Measurements from ENCODE around the gene RAD51B. TPM values are rescaled to one million over a fixed set of nuclear protein-coding genes. Genes with fewer than 3 reads are reported as not detected.
"Not testable (repeated sequence)": the region's sequence is repeated elsewhere in the genome, so short reads cannot be mapped to it uniquely, and the experiment has no call there.

Gene RAD51B
- total RNA-seq, 1 experiment from 2014 or later: 23.3 TPM

- Histone ChIP-seq H3K27ac (ENCODE audit: low read depth, low read length, poor library complexity, severe bottlenecking) (no peak overlapping the region), H3K4me1 (ENCODE audit: insufficient read depth, low read length, poor library complexity, severe bottlenecking) (no peaks in the 10 kb centered on the region), H3K9me3 (ENCODE audit: low read depth, low read length, poor library complexity, severe bottlenecking) (no peaks in the 10 kb centered on the region), H3K4me3 (ENCODE audit: low read depth, low read length, poor library complexity, severe bottlenecking) (no peak overlapping the region), H3K27me3 (replicated peaks; ENCODE audit: insufficient read depth, low read depth, low read length, poor library complexity) (no peaks in the 10 kb centered on the region), H3K36me3 (ENCODE audit: insufficient read depth, low read length, poor library complexity, severe bottlenecking) (no peaks in the 10 kb centered on the region)
- POLR2A ChIA-PET (ENCODE audit: low non-redundant PET): interaction anchor here (0.6 kb wide), 1 partner anchor 117 kb away, joined by 4 read pairs; no protein-coding TSS in a partner anchor
- BruUV-seq (replicated peaks): no TSS peak
- intact Hi-C loops (cut with micrococcal nuclease; ENCODE audit: unreplicated experiment): no loop called here
- no peak for DNase-seq (ENCODE audit: low spot score)
- no peak for TF ChIP-seq CTCF (conservative IDR thresholded peaks at IDR 0.05; ENCODE audit: low read depth, low read length)
- no peak for TF ChIP-seq EZH2 (IDR thresholded peaks at IDR 0.05; ENCODE audit: borderline replicate concordance, low read depth, low read length, poor library complexity, severe bottlenecking)
- CTCF ChIA-PET: no interaction called here
Measured at GRCh38 chr14:68217791-68218340, 398.3 kb downstream of the RAD51B start.

GRCh38 chr14:68219407-68219806, 399.8 kb downstream of the RAD51B start:
- TF ChIP-seq EZH2 (IDR thresholded peaks at IDR 0.05; ENCODE audit: borderline replicate concordance, low read depth, low read length, poor library complexity, severe bottlenecking): no peak
- 0 out of 2 replicates have a peak, but pooled peaks have one; percentile 17 for TF ChIP-seq CTCF (conservative IDR thresholded peaks at IDR 0.05; ENCODE audit: low read depth, low read length)
- Histone ChIP-seq H3K9me3 (ENCODE audit: low read depth, low read length, poor library complexity, severe bottlenecking) (no peaks in the 10 kb centered on the region), H3K4me3 (ENCODE audit: low read depth, low read length, poor library complexity, severe bottlenecking) (no peak overlapping the region), H3K27ac (ENCODE audit: low read depth, low read length, poor library complexity, severe bottlenecking) (no peak overlapping the region), H3K27me3 (replicated peaks; ENCODE audit: insufficient read depth, low read depth, low read length, poor library complexity) (no peaks in the 10 kb centered on the region), H3K4me1 (ENCODE audit: insufficient read depth, low read length, poor library complexity, severe bottlenecking) (peaks cover 2% of the 10 kb centered on the region), H3K36me3 (ENCODE audit: insufficient read depth, low read length, poor library complexity, severe bottlenecking) (no peaks in the 10 kb centered on the region)
- BruUV-seq (replicated peaks): no TSS peak
- POLR2A ChIA-PET (ENCODE audit: low non-redundant PET): no interaction called here
- CTCF ChIA-PET: no interaction called here
- no peak for DNase-seq (ENCODE audit: low spot score)
- intact Hi-C loops (cut with micrococcal nuclease; ENCODE audit: unreplicated experiment): no loop called here

- H3K27me3 ChIP-seq (replicated peaks; ENCODE audit: insufficient read depth, low read depth, low read length, poor library complexity); POLR2A ChIA-PET (ENCODE audit: low non-redundant PET); CTCF ChIA-PET; H3K36me3 ChIP-seq (ENCODE audit: insufficient read depth, low read length, poor library complexity, severe bottlenecking); H3K27ac ChIP-seq (ENCODE audit: low read depth, low read length, poor library complexity, severe bottlenecking); BruUV-seq (replicated peaks); H3K9me3 ChIP-seq (ENCODE audit: low read depth, low read length, poor library complexity, severe bottlenecking); H3K4me3 ChIP-seq (ENCODE audit: low read depth, low read length, poor library complexity, severe bottlenecking); intact Hi-C loops (cut with micrococcal nuclease; ENCODE audit: unreplicated experiment); H3K4me1 ChIP-seq (ENCODE audit: insufficient read depth, low read length, poor library complexity, severe bottlenecking); DNase-seq (ENCODE audit: low spot score): not testable (repeated sequence)
Measured at GRCh38 chr14:68221046-68221445, 401.5 kb downstream of the RAD51B start.

DNA sequence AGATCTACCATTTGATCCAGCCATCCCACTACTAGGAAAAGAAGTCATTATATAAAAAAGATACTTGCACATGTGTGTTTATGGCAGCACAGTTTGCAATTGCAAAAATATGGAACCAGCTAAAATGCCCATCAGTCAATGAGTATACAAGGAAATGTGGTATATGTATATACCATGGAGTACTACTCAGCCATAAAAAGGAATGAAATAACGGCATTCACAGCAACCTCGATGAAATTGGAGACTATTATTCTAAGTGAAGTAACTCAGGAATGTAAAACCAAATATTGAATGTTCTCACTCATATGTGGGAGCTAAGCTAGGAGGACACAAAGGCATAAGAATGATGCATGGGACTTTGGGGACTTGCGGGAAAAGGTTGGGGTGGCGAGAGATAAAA, 402.6 kb downstream of the RAD51B start:
- DNase-seq (ENCODE audit: low spot score): no peak
- TF ChIP-seq EZH2 (IDR thresholded peaks at IDR 0.05; ENCODE audit: borderline replicate concordance, low read depth, low read length, poor library complexity, severe bottlenecking) (no peak), CTCF (conservative IDR thresholded peaks at IDR 0.05; ENCODE audit: low read depth, low read length) (no peak)
- Histone ChIP-seq H3K27ac (ENCODE audit: low read depth, low read length, poor library complexity, severe bottlenecking) (no peak overlapping the region), H3K9me3 (ENCODE audit: low read depth, low read length, poor library complexity, severe bottlenecking) (no peaks in the 10 kb centered on the region), H3K36me3 (ENCODE audit: insufficient read depth, low read length, poor library complexity, severe bottlenecking) (no peaks in the 10 kb centered on the region), H3K27me3 (replicated peaks; ENCODE audit: insufficient read depth, low read depth, low read length, poor library complexity) (no peaks in the 10 kb centered on the region), H3K4me1 (ENCODE audit: insufficient read depth, low read length, poor library complexity, severe bottlenecking) (peaks cover 2% of the 10 kb centered on the region), H3K4me3 (ENCODE audit: low read depth, low read length, poor library complexity, severe bottlenecking) (no peak overlapping the region)
- ChIA-PET CTCF (no interaction called here), POLR2A (ENCODE audit: low non-redundant PET) (interaction anchor here (0.6 kb wide), 1 partner anchor 277 kb away, joined by 3 read pairs; no protein-coding TSS in a partner anchor)
- BruUV-seq (replicated peaks): no TSS peak
- intact Hi-C loops (cut with micrococcal nuclease; ENCODE audit: unreplicated experiment): no loop called here

Data from A673 (cell line).